Mesenchymal stem cell (in vitro differentiated cells and primary cell): ENCODE data around the gene PGC.

Experiments
- DNase-seq: peaks from one replicate; pipeline ENCODE4 v3.0.0-alpha.2; 2013
- H2AFZ ChIP-seq: one replicate; pipeline ENCODE4 v1.6.1; 2013; ENCODE audit warnings: low read depth, mild to moderate bottlenecking, control low read depth, inconsistent platforms, low read length, moderate library complexity
- H2AK5ac ChIP-seq: 2 replicates; pipeline ENCODE4 v1.6.1; 2013; ENCODE audit warnings: low read length, moderate library complexity, mild to moderate bottlenecking, inconsistent platforms; ENCODE audit not compliant: severe bottlenecking
- H2BK120ac ChIP-seq: one replicate; pipeline ENCODE4 v1.6.1; 2013; ENCODE audit warnings: low read depth, mild to moderate bottlenecking, inconsistent platforms, low read length, moderate library complexity
- H2BK12ac ChIP-seq, 2 experiments: one replicate each; pipeline ENCODE4 v1.6.1; 2013; ENCODE audit warnings: inconsistent platforms in 2 of 2, low read length in 2 of 2, mild to moderate bottlenecking in 2 of 2, moderate library complexity in 2 of 2, control low read depth in 1 of 2
- H2BK15ac ChIP-seq: one replicate; pipeline ENCODE4 v1.6.1; 2013; ENCODE audit warnings: mild to moderate bottlenecking, low read depth, inconsistent platforms; ENCODE audit not compliant: poor library complexity, severe bottlenecking
- H2BK5ac ChIP-seq: 2 replicates; pipeline ENCODE4 v1.6.1; 2013; ENCODE audit warnings: low read depth, mild to moderate bottlenecking, low read length, control low read depth, inconsistent platforms; ENCODE audit not compliant: poor library complexity, severe bottlenecking
- H3K14ac ChIP-seq, 2 experiments: one replicate each; pipeline ENCODE4 v1.6.1; 2013; ENCODE audit warnings: inconsistent platforms in 2 of 2, low read length in 2 of 2, control low read depth in 1 of 2, mild to moderate bottlenecking in 1 of 2, moderate library complexity in 1 of 2
- H3K18ac ChIP-seq, 2 experiments: one replicate each; pipeline ENCODE4 v1.6.1; 2013; ENCODE audit warnings: inconsistent platforms in 2 of 2, low read length in 2 of 2, control low read depth in 1 of 2, low read depth in 1 of 2, mild to moderate bottlenecking in 1 of 2
- H3K23ac ChIP-seq, 2 experiments: one replicate each; pipeline ENCODE4 v1.6.1; 2013; ENCODE audit warnings: inconsistent platforms in 2 of 2, low read length in 2 of 2, mild to moderate bottlenecking in 2 of 2, moderate library complexity in 2 of 2, control low read depth in 1 of 2
- H3K27ac ChIP-seq: 2 replicates; pipeline ENCODE4 v1.5.1; 2013; ENCODE audit warnings: mild to moderate bottlenecking, moderate library complexity, low read length, control low read depth, inconsistent platforms; ENCODE audit not compliant: poor library complexity, severe bottlenecking
- H3K27me3 ChIP-seq, 2 experiments: 2 replicates each; pipeline versions ENCODE4 v1.6.1 to v1.7.0; 2013; ENCODE audit warnings: low read length in 2 of 2, mild to moderate bottlenecking in 2 of 2, moderate library complexity in 2 of 2, control low read depth in 1 of 2, inconsistent platforms in 1 of 2; ENCODE audit not compliant: control insufficient read depth in 1 of 2, insufficient read depth in 1 of 2
- H3K36me3 ChIP-seq, 2 experiments: 2 replicates each; pipeline versions ENCODE4 v1.6.1 to v1.7.0; 2013; ENCODE audit warnings: low read length in 2 of 2, control low read depth in 1 of 2, inconsistent platforms in 1 of 2, low read depth in 1 of 2, mild to moderate bottlenecking in 1 of 2; ENCODE audit not compliant: insufficient read depth in 2 of 2, control insufficient read depth in 1 of 2
- H3K4ac ChIP-seq, 2 experiments: one replicate each; pipeline ENCODE4 v1.6.1; 2013; ENCODE audit warnings: inconsistent platforms in 2 of 2, low read length in 2 of 2, mild to moderate bottlenecking in 2 of 2, moderate library complexity in 2 of 2, control low read depth in 1 of 2, low read depth in 1 of 2
- H3K4me1 ChIP-seq: 2 replicates; pipeline ENCODE4 v1.6.1; 2013; ENCODE audit warnings: low read depth, low read length, control low read depth; ENCODE audit not compliant: control insufficient read depth, insufficient read depth
- H3K4me2 ChIP-seq: 2 replicates; pipeline ENCODE4 v1.6.1; 2013; ENCODE audit warnings: low read length, mild to moderate bottlenecking, inconsistent platforms; ENCODE audit not compliant: poor library complexity, severe bottlenecking
- H3K4me3 ChIP-seq, 2 experiments: 2 replicates each; pipeline versions ENCODE4 v1.5.1 to v1.7.0; 2013; ENCODE audit warnings: low read length in 2 of 2, mild to moderate bottlenecking in 2 of 2, control low read depth in 1 of 2, low read depth in 1 of 2; ENCODE audit not compliant: insufficient read depth in 1 of 2
- H3K79me1 ChIP-seq: replicated peaks from 2 replicates; pipeline ENCODE4 v1.6.1; 2013; ENCODE audit warnings: mild to moderate bottlenecking, control low read depth, low read length, inconsistent platforms; ENCODE audit not compliant: poor library complexity, severe bottlenecking
- H3K9ac ChIP-seq: 2 replicates; pipeline ENCODE4 v1.7.0; 2013; ENCODE audit warnings: mild to moderate bottlenecking, low read length, moderate library complexity
- H3K9me3 ChIP-seq: 2 replicates; pipeline ENCODE4 v1.7.0; 2013; ENCODE audit warnings: mild to moderate bottlenecking, low read length; ENCODE audit not compliant: control insufficient read depth
- H4K8ac ChIP-seq: one replicate; pipeline ENCODE4 v1.6.1; 2013; ENCODE audit warnings: inconsistent platforms, mild to moderate bottlenecking, low read length, moderate library complexity
- H4K91ac ChIP-seq: one replicate; pipeline ENCODE4 v1.6.1; 2013; ENCODE audit warnings: mild to moderate bottlenecking, low read length, inconsistent platforms
- WGBS: methylation state at CpG from one replicate; pipeline ENCODE4 v1.1.7; 2013; ENCODE audit warnings: mixed read lengths; 5-methylcytosine and 5-hydroxymethylcytosine counted together

The PGC gene

GRCh38 chr6:41727705-41728072 is 19.5 kb downstream of the PGC start:
- no peak overlapping the region for H2AK5ac ChIP-seq

DNA sequence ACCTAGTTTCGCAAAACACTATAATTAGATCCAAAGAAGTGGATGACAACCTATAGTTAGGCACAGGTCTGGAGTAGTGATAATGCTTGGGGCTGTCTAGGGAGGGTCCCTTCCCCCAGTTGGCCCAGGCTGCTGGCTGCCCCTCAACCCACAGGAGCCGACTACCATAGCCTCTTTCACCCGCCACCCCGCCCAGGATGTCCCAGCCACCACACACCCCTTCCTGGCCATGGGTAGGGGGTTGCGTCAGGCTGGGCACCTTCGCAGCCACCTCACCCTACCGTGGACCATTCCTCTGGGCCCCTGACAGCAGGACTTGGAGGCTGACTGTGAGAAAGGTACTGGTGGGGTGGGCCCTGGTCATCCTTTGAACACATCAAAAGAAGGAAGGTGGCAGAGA is 20.3 kb downstream of the PGC start:
- Histone ChIP-seq H3K4ac (no peak overlapping the region), H2BK12ac (peak overlapping the region in 1 of 2 experiments; percentile 3), H3K79me1 (peaks cover 48% of the 10 kb centered on the region), H2BK120ac (no peak overlapping the region), H3K4me3 (peak overlapping the region in 1 of 2 experiments; percentile 2), H3K27me3 (no peaks in the 10 kb centered on the region), H3K4me2 (no peak overlapping the region), H3K9me3 (no peaks in the 10 kb centered on the region), H3K23ac (no peak overlapping the region), H3K27ac (no peak overlapping the region), H3K9ac (no peak overlapping the region), H2BK5ac (no peak overlapping the region), H3K18ac (no peak overlapping the region), H2BK15ac (peak overlapping the region; percentile 3), H3K4me1 (peaks cover 64% of the 10 kb centered on the region), H2AK5ac (no peak overlapping the region), H4K8ac (no peak overlapping the region), H4K91ac (no peak overlapping the region), H2AFZ (no peak overlapping the region), H3K36me3 (peaks cover 0 to 24% of the 10 kb centered on the region in 2 experiments), H3K14ac (no peak overlapping the region)
- 99% methylated on average over 6 of the region's 7 CpGs for WGBS
- DNase-seq, result no peak

More at GRCh38 chr6:41727705-41728072, 19.5 kb downstream of the PGC start:
- Histone ChIP-seq H3K4ac (no peak overlapping the region), H3K4me3 (no peak overlapping the region), H3K79me1 (peaks cover 45% of the 10 kb centered on the region), H2BK120ac (no peak overlapping the region), H2AFZ (no peak overlapping the region), H3K4me1 (peaks cover 64% of the 10 kb centered on the region), H3K14ac (no peak overlapping the region), H4K91ac (no peak overlapping the region), H4K8ac (no peak overlapping the region), H3K36me3 (peaks cover 0 to 21% of the 10 kb centered on the region in 2 experiments), H3K27me3 (no peaks in the 10 kb centered on the region), H3K27ac (no peak overlapping the region), H3K18ac (no peak overlapping the region), H3K9ac (no peak overlapping the region), H2BK15ac (no peak overlapping the region), H3K9me3 (no peaks in the 10 kb centered on the region), H2BK12ac (no peak overlapping the region), H3K4me2 (no peak overlapping the region), H2BK5ac (no peak overlapping the region), H3K23ac (no peak overlapping the region)
- DNase-seq, result no peak
- WGBS, result 91% methylated on average over 3 of the region's 3 CpGs

- Histone ChIP-seq H3K23ac (no peak overlapping the region), H3K79me1 (peaks cover 48% of the 10 kb centered on the region), H3K27ac (no peak overlapping the region), H3K4me2 (no peak overlapping the region), H3K4me3 (no peak overlapping the region), H3K9ac (no peak overlapping the region), H3K4me1 (peaks cover 61% of the 10 kb centered on the region), H2AFZ (no peak overlapping the region), H3K4ac (peak overlapping the region; percentile 54 to 66), H3K18ac (peak overlapping the region; percentile 95 to 98), H3K9me3 (no peaks in the 10 kb centered on the region), H2BK120ac (peak overlapping the region; percentile 76), H3K36me3 (peaks cover 0 to 24% of the 10 kb centered on the region in 2 experiments), H2BK15ac (peak overlapping the region; percentile 95), H4K91ac (peak overlapping the region; percentile 85), H3K14ac (peak overlapping the region in 1 of 2 experiments; percentile 44), H3K27me3 (no peaks in the 10 kb centered on the region), H4K8ac (peak overlapping the region; percentile 48), H2BK12ac (peak overlapping the region; percentile 97), H2AK5ac (peak overlapping the region; percentile 98), H2BK5ac (peak overlapping the region; percentile 37)
- 85% methylated on average over 13 of the region's 13 CpGs for WGBS
- DNase-seq, result no peak
Measured at GRCh38 chr6:41724586-41725501, 22.4 kb downstream of the PGC start.

DNA sequence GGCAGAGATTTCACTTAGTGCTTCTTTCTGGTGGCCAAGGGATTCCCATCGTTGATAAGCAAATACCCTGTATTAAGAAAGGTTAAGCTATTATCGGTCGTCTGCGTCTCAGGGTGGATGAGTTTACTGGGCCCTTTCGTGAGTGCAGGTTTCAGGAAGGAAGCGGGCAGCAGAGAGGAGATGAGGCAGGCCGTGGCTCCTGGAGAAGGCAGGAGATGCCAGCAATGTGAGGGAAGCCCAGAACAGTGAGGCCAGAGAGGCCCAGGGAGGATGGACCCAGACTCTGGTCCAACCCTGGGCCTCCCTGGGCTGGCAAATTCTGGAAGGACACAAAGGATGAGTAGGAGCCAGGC is 23.0 kb downstream of the PGC start:
- peak overlapping the region; percentile 98 for H2BK15ac ChIP-seq
- peak overlapping the region; percentile 93 for H4K91ac ChIP-seq
- peak overlapping the region; percentile 34 to 66 for H3K4ac ChIP-seq
- peak overlapping the region; percentile 48 for H4K8ac ChIP-seq
- no peak overlapping the region for H3K9ac ChIP-seq
- peak overlapping the region; percentile 95 to 98 for H3K18ac ChIP-seq
- H3K23ac ChIP-seq, result no peak overlapping the region
- no peaks in the 10 kb centered on the region for H3K9me3 ChIP-seq
- H2BK12ac ChIP-seq, result peak overlapping the region; percentile 46 to 97
- H3K36me3 ChIP-seq, result peaks cover 0 to 20% of the 10 kb centered on the region in 2 experiments
- no peak overlapping the region for H3K4me3 ChIP-seq
- peaks cover 47% of the 10 kb centered on the region for H3K79me1 ChIP-seq
- peak overlapping the region; percentile 58 for H2BK5ac ChIP-seq
- peaks cover 57% of the 10 kb centered on the region for H3K4me1 ChIP-seq
- 94% methylated on average over 7 of the region's 7 CpGs for WGBS
- no peak overlapping the region for H3K27ac ChIP-seq
- H2BK120ac ChIP-seq, result peak overlapping the region; percentile 96
- no peak for DNase-seq
- H3K4me2 ChIP-seq, result no peak overlapping the region
- H3K14ac ChIP-seq, result peak overlapping the region in 1 of 2 experiments; percentile 19
- H2AK5ac ChIP-seq, result peak overlapping the region; percentile 98
- no peaks in the 10 kb centered on the region for H3K27me3 ChIP-seq
- H2AFZ ChIP-seq, result no peak overlapping the region
